COR-L47 (cell line): ENCODE data around the gene ANO2.

ENCODE experiments used
- DNase-seq: peaks from one replicate; lab custom pipeline; 2025; lab: John Stamatoyannopoulos, UW

The ANO2 gene

GRCh38 chr12:5945071-5946008 is at the start of gene ANO2:
Gene ANO2 (minus strand): TSS chr12:5945259. CDS start chr12:5945217, 42 bp downstream.
- DNase-seq, result no peak

GRCh38 chr12:5989621-5990020 is 44.6 kb upstream of the ANO2 start:
- no peak for DNase-seq

- peak; percentile 20 for DNase-seq
Observed at GRCh38 chr12:5988659-5989116, 43.6 kb upstream of the ANO2 start.

GRCh38 chr12:5988088-5988487 is 43.0 kb upstream of the ANO2 start:
- no peak for DNase-seq

GRCh38 chr12:5987573-5987972 is 42.5 kb upstream of the ANO2 start:
- DNase-seq, result no peak

- DNase-seq, result no peak
Observed at GRCh38 chr12:5985471-5985870, 40.4 kb upstream of the ANO2 start.

- DNase-seq, result no peak
Observed at GRCh38 chr12:5984873-5985272, 39.8 kb upstream of the ANO2 start.

- no peak for DNase-seq
Observed at GRCh38 chr12:5982106-5982505, 37.0 kb upstream of the ANO2 start.

GRCh38 chr12:5977556-5977955 is 32.5 kb upstream of the ANO2 start:
- no peak for DNase-seq

GRCh38 chr12:5976711-5977110 is 31.7 kb upstream of the ANO2 start:
- DNase-seq, result no peak

GRCh38 chr12:5976196-5976595 is 31.1 kb upstream of the ANO2 start:
- DNase-seq, result no peak

- DNase-seq, result no peak
Observed at GRCh38 chr12:5973461-5974115, 28.5 kb upstream of the ANO2 start.

GRCh38 chr12:5972387-5972786 is 27.3 kb upstream of the ANO2 start:
- DNase-seq, result no peak

GRCh38 chr12:5971194-5971850 is 26.3 kb upstream of the ANO2 start:
- DNase-seq, result no peak

- DNase-seq, result no peak
Observed at GRCh38 chr12:5969974-5970690, 25.1 kb upstream of the ANO2 start.

- DNase-seq, result no peak
Observed at GRCh38 chr12:5969156-5969973, 24.3 kb upstream of the ANO2 start.

GRCh38 chr12:5967645-5968415 is 22.8 kb upstream of the ANO2 start:
- no peak for DNase-seq

GRCh38 chr12:5966486-5967095 is 21.5 kb upstream of the ANO2 start:
- DNase-seq, result no peak

- DNase-seq, result peak; percentile 14
Observed at GRCh38 chr12:5965950-5966383, 20.9 kb upstream of the ANO2 start.
